ENCODE results near the gene DHFR. TPM values are rescaled to one million over a fixed set of nuclear protein-coding genes. Genes with fewer than 3 reads are reported as not detected.

The DHFR gene
- 16.2 TPM for polyA plus RNA-seq (2013, experiment 1 of 2)
- 18.2 TPM for polyA plus RNA-seq (2013, experiment 2 of 2)

GRCh38 chr5:80654391-80655230 is at the start of gene DHFR, which contains the start of gene MSH3:
Gene DHFR, minus strand, starts transcription at chr5:80654983. Its CDS starts 494 bp downstream, at chr5:80654489.
Gene MSH3, plus strand, starts transcription at chr5:80654652. Its CDS starts 76 bp downstream, at chr5:80654728.
- H2BK5ac ChIP-seq (ENCODE audit: low read depth, low read length, poor library complexity, severe bottlenecking) = peak within 1 kb of the TSS; percentile 90
- peak within 1 kb of the TSS; percentile 83 for H2BK15ac ChIP-seq (ENCODE audit: low read depth, poor library complexity, severe bottlenecking)
- H3K4ac ChIP-seq (ENCODE audit: low read depth in 1 of 2, low read length in 2 of 2) = peak within 1 kb of the TSS; percentile 97 to 100
- H4K91ac ChIP-seq (ENCODE audit: low read length) = peak within 1 kb of the TSS; percentile 90
- H2AK5ac ChIP-seq (ENCODE audit: low read length, severe bottlenecking) = peak within 1 kb of the TSS; percentile 68
- H3K27ac ChIP-seq (ENCODE audit: low read length, poor library complexity, severe bottlenecking) = peak within 1 kb of the TSS; percentile 96
- H3K36me3 ChIP-seq (ENCODE audit: control insufficient read depth in 1 of 2, insufficient read depth in 2 of 2, low read depth in 1 of 2, low read length in 2 of 2) = peaks cover 3 to 24% of the 10 kb centered on the region in 2 experiments
- peak within 1 kb of the TSS; percentile 91 for H3K9ac ChIP-seq (ENCODE audit: low read length)
- no peak within 1 kb of the TSS for H2BK12ac ChIP-seq (ENCODE audit: low read length in 2 of 2)
- H3K14ac ChIP-seq (ENCODE audit: low read length in 2 of 2) = peak within 1 kb of the TSS in 1 of 2 experiments; percentile 94
- H3K4me2 ChIP-seq (ENCODE audit: low read length, poor library complexity, severe bottlenecking) = peak within 1 kb of the TSS; percentile 98
- WGBS = under 1% methylated on average over 37 of the region's 74 CpGs
- H3K79me1 ChIP-seq (replicated peaks; ENCODE audit: low read length, poor library complexity, severe bottlenecking) = peaks cover 15% of the 10 kb centered on the region
- H2BK120ac ChIP-seq (ENCODE audit: low read depth, low read length) = peak within 1 kb of the TSS; percentile 94
- H3K23ac ChIP-seq (ENCODE audit: low read length in 2 of 2) = peak within 1 kb of the TSS in 1 of 2 experiments; percentile 98
- H3K9me3 ChIP-seq (ENCODE audit: control insufficient read depth, low read length) = no peaks in the 10 kb centered on the region
- H3K4me3 ChIP-seq (ENCODE audit: insufficient read depth in 1 of 2, low read depth in 1 of 2, low read length in 2 of 2) = peak within 1 kb of the TSS; percentile 90 to 92
- no peaks in the 10 kb centered on the region for H3K27me3 ChIP-seq (ENCODE audit: control insufficient read depth in 1 of 2, insufficient read depth in 1 of 2, low read length in 2 of 2)
- H3K18ac ChIP-seq (ENCODE audit: low read depth in 1 of 2, low read length in 2 of 2) = peak within 1 kb of the TSS; percentile 99 to 100
- peak within 1 kb of the TSS; percentile 91 for H4K8ac ChIP-seq (ENCODE audit: low read length)
- H3K4me1 ChIP-seq (ENCODE audit: control insufficient read depth, insufficient read depth, low read depth, low read length) = peaks cover 4% of the 10 kb centered on the region
- peak within 1 kb of the TSS; percentile 72 for H2AFZ ChIP-seq (ENCODE audit: low read depth, low read length)
- peak; percentile 90 for DNase-seq

GRCh38 chr5:80704221-80704620 is 49.4 kb upstream of the DHFR start:
- Histone ChIP-seq H3K79me1 (replicated peaks; ENCODE audit: low read length, poor library complexity, severe bottlenecking) (peaks cover 8% of the 10 kb centered on the region), H4K91ac (ENCODE audit: low read length) (no peak overlapping the region), H2BK15ac (ENCODE audit: low read depth, poor library complexity, severe bottlenecking) (no peak overlapping the region), H2BK12ac (ENCODE audit: low read length in 2 of 2) (no peak overlapping the region), H2BK5ac (ENCODE audit: low read depth, low read length, poor library complexity, severe bottlenecking) (no peak overlapping the region), H3K9ac (ENCODE audit: low read length) (no peak overlapping the region), H3K4me3 (ENCODE audit: insufficient read depth in 1 of 2, low read depth in 1 of 2, low read length in 2 of 2) (no peak overlapping the region), H3K4me1 (ENCODE audit: control insufficient read depth, insufficient read depth, low read depth, low read length) (peaks cover 13% of the 10 kb centered on the region), H3K4ac (ENCODE audit: low read depth in 1 of 2, low read length in 2 of 2) (no peak overlapping the region), H2BK120ac (ENCODE audit: low read depth, low read length) (no peak overlapping the region), H3K27ac (ENCODE audit: low read length, poor library complexity, severe bottlenecking) (no peak overlapping the region), H3K18ac (ENCODE audit: low read depth in 1 of 2, low read length in 2 of 2) (no peak overlapping the region), H3K14ac (ENCODE audit: low read length in 2 of 2) (no peak overlapping the region), H3K23ac (ENCODE audit: low read length in 2 of 2) (no peak overlapping the region), H3K4me2 (ENCODE audit: low read length, poor library complexity, severe bottlenecking) (no peak overlapping the region), H3K27me3 (ENCODE audit: control insufficient read depth in 1 of 2, insufficient read depth in 1 of 2, low read length in 2 of 2) (no peaks in the 10 kb centered on the region), H4K8ac (ENCODE audit: low read length) (no peak overlapping the region), H3K9me3 (ENCODE audit: control insufficient read depth, low read length) (no peaks in the 10 kb centered on the region), H3K36me3 (ENCODE audit: control insufficient read depth in 1 of 2, insufficient read depth in 2 of 2, low read depth in 1 of 2, low read length in 2 of 2) (peaks cover 3 to 17% of the 10 kb centered on the region in 2 experiments), H2AFZ (ENCODE audit: low read depth, low read length) (no peak overlapping the region), H2AK5ac (ENCODE audit: low read length, severe bottlenecking) (no peak overlapping the region)
- no CpG with 5 or more reads among the region's 1 CpG for WGBS
- no peak for DNase-seq

GRCh38 chr5:80703747-80704146 is 49.0 kb upstream of the DHFR start:
- no peak overlapping the region for H2BK15ac ChIP-seq (ENCODE audit: low read depth, poor library complexity, severe bottlenecking)
- DNase-seq = no peak
- 80% methylated on average over 5 of the region's 5 CpGs for WGBS
- H3K9me3 ChIP-seq (ENCODE audit: control insufficient read depth, low read length) = no peaks in the 10 kb centered on the region
- peaks cover 6% of the 10 kb centered on the region for H3K79me1 ChIP-seq (replicated peaks; ENCODE audit: low read length, poor library complexity, severe bottlenecking)
- no peak overlapping the region for H4K8ac ChIP-seq (ENCODE audit: low read length)
- no peak overlapping the region for H3K27ac ChIP-seq (ENCODE audit: low read length, poor library complexity, severe bottlenecking)
- H2AK5ac ChIP-seq (ENCODE audit: low read length, severe bottlenecking) = no peak overlapping the region
- H3K4ac ChIP-seq (ENCODE audit: low read depth in 1 of 2, low read length in 2 of 2) = no peak overlapping the region
- H3K23ac ChIP-seq (ENCODE audit: low read length in 2 of 2) = no peak overlapping the region
- peaks cover 13% of the 10 kb centered on the region for H3K4me1 ChIP-seq (ENCODE audit: control insufficient read depth, insufficient read depth, low read depth, low read length)
- H4K91ac ChIP-seq (ENCODE audit: low read length) = no peak overlapping the region
- H3K18ac ChIP-seq (ENCODE audit: low read depth in 1 of 2, low read length in 2 of 2) = no peak overlapping the region
- no peak overlapping the region for H3K4me2 ChIP-seq (ENCODE audit: low read length, poor library complexity, severe bottlenecking)
- no peak overlapping the region for H2BK12ac ChIP-seq (ENCODE audit: low read length in 2 of 2)
- H3K14ac ChIP-seq (ENCODE audit: low read length in 2 of 2) = no peak overlapping the region
- no peaks in the 10 kb centered on the region for H3K27me3 ChIP-seq (ENCODE audit: control insufficient read depth in 1 of 2, insufficient read depth in 1 of 2, low read length in 2 of 2)
- H2BK120ac ChIP-seq (ENCODE audit: low read depth, low read length) = no peak overlapping the region
- peaks cover 3 to 13% of the 10 kb centered on the region in 2 experiments for H3K36me3 ChIP-seq (ENCODE audit: control insufficient read depth in 1 of 2, insufficient read depth in 2 of 2, low read depth in 1 of 2, low read length in 2 of 2)
- no peak overlapping the region for H2AFZ ChIP-seq (ENCODE audit: low read depth, low read length)
- H3K4me3 ChIP-seq (ENCODE audit: insufficient read depth in 1 of 2, low read depth in 1 of 2, low read length in 2 of 2) = no peak overlapping the region
- no peak overlapping the region for H2BK5ac ChIP-seq (ENCODE audit: low read depth, low read length, poor library complexity, severe bottlenecking)
- no peak overlapping the region for H3K9ac ChIP-seq (ENCODE audit: low read length)

- no peak overlapping the region for H2AFZ ChIP-seq (ENCODE audit: low read depth, low read length)
Measured at GRCh38 chr5:80703291-80703690, 48.5 kb upstream of the DHFR start.

More at GRCh38 chr5:80703291-80703690, 48.5 kb upstream of the DHFR start:
- Histone ChIP-seq H3K4me3 (ENCODE audit: insufficient read depth in 1 of 2, low read depth in 1 of 2, low read length in 2 of 2) (no peak overlapping the region), H3K18ac (ENCODE audit: low read depth in 1 of 2, low read length in 2 of 2) (no peak overlapping the region), H2BK120ac (ENCODE audit: low read depth, low read length) (no peak overlapping the region), H3K23ac (ENCODE audit: low read length in 2 of 2) (no peak overlapping the region), H4K91ac (ENCODE audit: low read length) (no peak overlapping the region), H3K27me3 (ENCODE audit: control insufficient read depth in 1 of 2, insufficient read depth in 1 of 2, low read length in 2 of 2) (no peaks in the 10 kb centered on the region), H3K4me1 (ENCODE audit: control insufficient read depth, insufficient read depth, low read depth, low read length) (peaks cover 12% of the 10 kb centered on the region), H3K27ac (ENCODE audit: low read length, poor library complexity, severe bottlenecking) (no peak overlapping the region), H3K4me2 (ENCODE audit: low read length, poor library complexity, severe bottlenecking) (no peak overlapping the region), H2BK5ac (ENCODE audit: low read depth, low read length, poor library complexity, severe bottlenecking) (no peak overlapping the region), H4K8ac (ENCODE audit: low read length) (no peak overlapping the region), H2BK12ac (ENCODE audit: low read length in 2 of 2) (no peak overlapping the region), H3K4ac (ENCODE audit: low read depth in 1 of 2, low read length in 2 of 2) (no peak overlapping the region), H3K79me1 (replicated peaks; ENCODE audit: low read length, poor library complexity, severe bottlenecking) (peaks cover 5% of the 10 kb centered on the region), H3K36me3 (ENCODE audit: control insufficient read depth in 1 of 2, insufficient read depth in 2 of 2, low read depth in 1 of 2, low read length in 2 of 2) (peaks cover 3 to 13% of the 10 kb centered on the region in 2 experiments), H2AK5ac (ENCODE audit: low read length, severe bottlenecking) (no peak overlapping the region), H3K9me3 (ENCODE audit: control insufficient read depth, low read length) (no peaks in the 10 kb centered on the region), H2BK15ac (ENCODE audit: low read depth, poor library complexity, severe bottlenecking) (no peak overlapping the region), H3K9ac (ENCODE audit: low read length) (no peak overlapping the region), H3K14ac (ENCODE audit: low read length in 2 of 2) (no peak overlapping the region)
- DNase-seq = no peak

Measured in mesenchymal stem cell (in vitro differentiated cells and primary cell).